ENCODE data around the gene LRRC73.

The LRRC73 gene

DNA sequence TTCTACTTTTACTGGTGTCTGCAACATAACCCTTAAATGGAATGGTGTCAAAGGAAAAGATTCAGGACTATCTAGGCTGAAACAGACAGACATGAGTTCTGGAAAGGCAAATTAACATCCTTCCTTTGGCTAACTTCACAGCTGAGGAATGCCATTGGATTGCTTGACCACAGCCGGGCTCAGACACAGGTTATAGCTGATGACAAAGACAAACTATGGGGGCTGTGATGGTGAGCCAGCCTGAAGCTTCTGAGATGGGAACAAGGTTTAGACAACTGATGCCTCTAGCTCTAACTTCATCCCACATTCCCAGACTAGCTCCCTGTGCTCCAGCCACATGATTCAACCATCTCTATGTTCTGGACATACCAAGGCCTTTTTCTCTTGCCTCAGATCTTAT, 22.1 kb upstream of the LRRC73 start:
- DNase-seq (ENCODE audit: low read depth in 2 of 2): no peak
- TF ChIP-seq, protein P1, sequence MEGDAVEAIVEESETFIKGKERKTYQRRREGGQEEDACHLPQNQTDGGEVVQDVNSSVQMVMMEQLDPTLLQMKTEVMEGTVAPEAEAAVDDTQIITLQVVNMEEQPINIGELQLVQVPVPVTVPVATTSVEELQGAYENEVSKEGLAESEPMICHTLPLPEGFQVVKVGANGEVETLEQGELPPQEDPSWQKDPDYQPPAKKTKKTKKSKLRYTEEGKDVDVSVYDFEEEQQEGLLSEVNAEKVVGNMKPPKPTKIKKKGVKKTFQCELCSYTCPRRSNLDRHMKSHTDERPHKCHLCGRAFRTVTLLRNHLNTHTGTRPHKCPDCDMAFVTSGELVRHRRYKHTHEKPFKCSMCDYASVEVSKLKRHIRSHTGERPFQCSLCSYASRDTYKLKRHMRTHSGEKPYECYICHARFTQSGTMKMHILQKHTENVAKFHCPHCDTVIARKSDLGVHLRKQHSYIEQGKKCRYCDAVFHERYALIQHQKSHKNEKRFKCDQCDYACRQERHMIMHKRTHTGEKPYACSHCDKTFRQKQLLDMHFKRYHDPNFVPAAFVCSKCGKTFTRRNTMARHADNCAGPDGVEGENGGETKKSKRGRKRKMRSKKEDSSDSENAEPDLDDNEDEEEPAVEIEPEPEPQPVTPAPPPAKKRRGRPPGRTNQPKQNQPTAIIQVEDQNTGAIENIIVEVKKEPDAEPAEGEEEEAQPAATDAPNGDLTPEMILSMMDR (IDR thresholded peaks at IDR 0.05; ENCODE audit: low read depth, low read length): no peak
- no peak overlapping the region for H3K4me3 ChIP-seq (replicated peaks in 1 of 2; ENCODE audit: low read depth in 2 of 2, low read length in 2 of 2)

DNA sequence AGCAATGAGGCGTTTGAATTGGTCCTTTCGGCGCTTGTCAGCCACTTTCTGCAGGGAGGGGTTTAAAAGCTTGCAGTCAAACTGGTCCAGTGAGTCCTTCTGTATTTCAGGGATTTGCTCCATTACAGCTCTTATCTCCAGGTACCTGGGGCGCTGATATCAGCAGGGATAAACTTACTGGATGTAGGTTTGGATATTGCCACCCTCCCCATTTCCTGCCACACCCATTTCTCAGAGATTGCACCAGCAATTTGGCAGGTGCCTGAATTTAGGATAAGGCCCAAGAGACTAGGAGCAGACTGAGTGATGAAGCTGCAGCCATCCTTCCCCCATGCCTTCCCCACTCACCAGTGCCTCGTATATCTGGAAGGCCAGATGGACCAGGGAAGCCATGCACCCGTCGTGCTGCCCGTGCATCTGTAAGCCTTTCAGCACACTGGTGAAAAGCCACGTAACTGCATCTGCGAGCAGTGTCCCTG, 14.4 kb upstream of the LRRC73 start:
- no peak overlapping the region for H3K4me3 ChIP-seq (replicated peaks in 1 of 2; ENCODE audit: low read depth in 2 of 2, low read length in 2 of 2)
- DNase-seq (ENCODE audit: low read depth in 2 of 2): no peak
- TF ChIP-seq, protein P1 (IDR thresholded peaks at IDR 0.05; ENCODE audit: low read depth, low read length): no peak

DNA sequence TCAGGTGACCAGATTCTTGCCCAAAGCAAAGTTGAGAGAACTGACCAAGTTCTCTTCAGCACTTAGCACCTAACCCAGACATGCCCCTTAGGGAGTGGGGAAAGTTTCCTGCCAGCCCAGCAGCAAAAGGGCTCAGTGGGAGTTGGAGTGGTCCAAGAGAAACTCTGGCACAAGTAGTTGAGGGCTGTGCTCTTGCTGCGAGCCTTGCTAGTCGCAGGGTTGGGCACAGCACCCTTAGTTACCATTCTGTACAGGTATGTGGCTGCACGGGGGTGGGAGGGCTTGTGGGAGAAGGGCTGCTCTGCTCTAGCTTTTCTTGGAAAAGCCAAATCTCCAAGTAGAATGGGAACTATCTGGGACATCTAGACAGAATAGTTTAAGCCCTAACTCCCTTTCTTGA, 13.1 kb upstream of the LRRC73 start:
- TF ChIP-seq, protein P1 (IDR thresholded peaks at IDR 0.05; ENCODE audit: low read depth, low read length): no peak
- H3K4me3 ChIP-seq (replicated peaks in 1 of 2; ENCODE audit: low read depth in 2 of 2, low read length in 2 of 2): no peak overlapping the region
- no peak for DNase-seq (ENCODE audit: low read depth in 2 of 2)

DNA sequence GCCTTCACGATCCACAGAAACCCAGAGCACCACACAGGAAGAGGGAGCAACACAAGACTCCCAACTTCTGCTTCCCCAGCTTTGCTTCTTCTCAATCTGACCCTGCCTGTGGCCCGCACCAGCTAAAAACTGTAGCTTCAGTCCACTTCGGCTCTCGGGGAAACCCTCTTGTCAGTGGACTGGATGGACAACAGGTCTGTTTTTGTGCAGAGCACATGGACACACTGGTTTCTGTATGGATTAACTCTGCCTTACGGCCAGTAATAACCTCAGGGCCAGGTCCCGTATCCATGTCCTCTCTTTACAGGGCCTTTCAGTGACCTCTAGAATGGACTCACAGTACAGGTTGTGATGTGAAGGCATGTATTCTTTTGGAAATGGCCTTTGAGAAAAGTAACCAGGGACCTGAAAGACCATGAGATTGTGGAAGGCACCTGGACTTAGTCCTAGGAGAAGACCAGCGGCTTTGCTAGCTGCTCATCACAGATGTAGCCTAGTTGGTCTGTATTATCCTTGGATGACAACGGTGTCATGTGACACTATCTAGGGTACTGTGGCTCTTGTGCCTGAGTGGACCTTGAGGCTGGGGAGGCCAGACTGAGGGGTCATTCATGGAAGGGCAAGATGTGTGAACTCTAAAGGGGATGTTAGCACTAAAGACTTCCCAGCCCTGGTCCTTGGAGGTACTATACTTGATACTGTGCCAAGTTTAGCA, 12.6 kb upstream of the LRRC73 start:
- DNase-seq (ENCODE audit: low read depth in 2 of 2): no peak
- TF ChIP-seq, protein P1 (IDR thresholded peaks at IDR 0.05; ENCODE audit: low read depth, low read length): no peak
- H3K4me3 ChIP-seq (replicated peaks in 1 of 2; ENCODE audit: low read depth in 2 of 2, low read length in 2 of 2): no peak overlapping the region

DNA sequence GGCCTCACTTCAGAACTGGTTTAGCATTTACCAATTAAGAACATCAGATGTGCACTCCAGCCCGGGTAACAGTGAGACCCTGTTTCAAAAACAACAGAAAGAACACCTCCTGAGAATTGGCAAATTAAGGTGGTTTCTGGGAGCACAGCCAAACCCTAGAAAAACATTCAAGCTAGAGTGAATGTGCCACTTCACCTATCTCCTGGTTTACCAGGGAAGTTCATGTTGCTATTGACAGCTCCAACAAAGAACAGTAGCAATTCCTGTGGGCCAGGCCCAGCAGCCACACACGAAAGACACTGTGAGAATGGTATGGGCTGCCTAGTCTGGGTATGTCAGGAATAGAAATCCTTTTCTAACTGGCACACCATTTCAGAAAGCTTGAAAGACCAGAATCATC, 11.7 kb upstream of the LRRC73 start:
- TF ChIP-seq, protein P1 (IDR thresholded peaks at IDR 0.05; ENCODE audit: low read depth, low read length): no peak
- DNase-seq (ENCODE audit: low read depth in 2 of 2): no peak
- H3K4me3 ChIP-seq (replicated peaks in 1 of 2; ENCODE audit: low read depth in 2 of 2, low read length in 2 of 2): no peak overlapping the region

DNA sequence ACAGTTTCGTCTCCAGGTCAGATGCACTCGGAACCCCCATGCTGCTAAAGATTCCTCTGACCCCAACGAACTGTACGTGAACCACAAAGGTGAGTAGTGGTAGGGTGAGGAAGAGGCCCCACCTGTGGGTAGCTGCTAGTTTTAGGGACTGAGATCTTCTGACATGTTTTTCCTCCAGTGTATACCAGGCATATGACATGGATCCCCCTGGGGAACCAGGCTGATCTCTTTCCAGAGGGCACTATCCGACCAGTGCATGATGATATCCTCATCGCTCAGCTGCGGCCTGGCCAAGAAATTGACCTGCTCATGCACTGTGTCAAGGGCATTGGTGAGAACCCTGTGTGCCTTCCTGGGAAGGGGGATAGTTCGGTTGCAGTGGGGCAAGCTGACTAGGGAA, 10.0 kb upstream of the LRRC73 start:
- TF ChIP-seq, protein P1 (IDR thresholded peaks at IDR 0.05; ENCODE audit: low read depth, low read length): no peak
- DNase-seq (ENCODE audit: low read depth in 2 of 2): no peak
- H3K4me3 ChIP-seq (replicated peaks in 1 of 2; ENCODE audit: low read depth in 2 of 2, low read length in 2 of 2): no peak overlapping the region
